Omental fat pad (tissue), 4 donors: ENCODE measurements around the gene AOPEP. TPM values are rescaled to one million over a fixed set of nuclear protein-coding genes. Genes with fewer than 3 reads are reported as not detected.
A peak's percentile ranks its signal among the peaks of the same experiment; 100 is the strongest.

Experiments
- ATAC-seq: fragments of 150-250 bp; one replicate; pipeline ENCODE4 v1.9.1; 2016; ENCODE audit warnings: mild to moderate bottlenecking, moderate library complexity; ENCODE audit not compliant: low FRiP score
- DNase-seq: peaks from one replicate; pipeline ENCODE4 v3.0.0-alpha.2; 2019; ENCODE audit warnings: low spot score
- CTCF ChIP-seq, 3 donors: fragments of 450-650 bp; IDR thresholded peaks; one replicate each; pipeline ENCODE4 v1.5.1; 2016 to 2017; ENCODE audit warnings: antibody characterized with exemption in 3 of 3, mild to moderate bottlenecking in 3 of 3, moderate library complexity in 2 of 3
- total RNA-seq, 4 donors: library from RNA; depleted of rRNA; stranded (reverse); fragments of >200 nt; gene quantifications; one replicate each; pipeline ENCODE4 v1.1.0, GENCODE V29; 2016

Gene AOPEP
- total RNA-seq, 4 donors from 2014 or later = 45.9 to 102 (median 55.1) TPM

- ATAC-seq (no peak), DNase-seq (no peak)
- TF ChIP-seq CTCF (IDR thresholded peaks at IDR 0.05) = no peak
Observed at GRCh38 chr9:94798708-94799107, 72.2 kb downstream of the AOPEP start.

GRCh38 chr9:94799578-94800264 lies 73.2 kb downstream of the AOPEP start:
- no peak for TF ChIP-seq CTCF (IDR thresholded peaks at IDR 0.05)
- ATAC-seq (peak; percentile 58), DNase-seq (no peak)

GRCh38 chr9:94800424-94801117 lies 74.1 kb downstream of the AOPEP start:
- DNase-seq (no peak), ATAC-seq (no peak)
- no peak for TF ChIP-seq CTCF (IDR thresholded peaks at IDR 0.05)

DNA sequence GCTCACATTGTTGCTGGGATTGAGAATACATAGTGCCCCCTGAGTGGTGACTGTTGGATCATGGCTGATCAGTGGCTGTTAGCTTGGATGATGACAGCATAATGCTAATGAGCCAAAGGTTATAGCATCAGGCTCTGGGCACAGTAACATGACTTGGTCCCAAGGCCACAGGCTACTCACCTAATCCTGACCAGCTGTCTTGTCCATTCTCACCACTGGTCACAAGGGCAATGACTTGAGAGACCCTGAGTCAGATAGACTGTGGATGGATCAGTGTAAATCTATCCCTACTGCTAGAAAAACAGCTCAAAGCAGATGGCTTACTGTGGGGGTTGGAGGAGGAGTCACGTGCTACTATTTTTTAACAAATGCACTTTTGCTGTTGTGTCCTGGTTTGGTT lies 74.7 kb downstream of the AOPEP start:
- ATAC-seq = no peak
- no peak for TF ChIP-seq CTCF (IDR thresholded peaks at IDR 0.05)
- DNase-seq = no peak

- ATAC-seq (no peak), DNase-seq (no peak)
- TF ChIP-seq CTCF (IDR thresholded peaks at IDR 0.05) = no peak
Observed at GRCh38 chr9:94801681-94802080, 75.2 kb downstream of the AOPEP start.

- no peak for ATAC-seq
- no peak for DNase-seq
- no peak for TF ChIP-seq CTCF (IDR thresholded peaks at IDR 0.05)
Observed at GRCh38 chr9:94802251-94802650, 75.8 kb downstream of the AOPEP start.

- TF ChIP-seq CTCF (IDR thresholded peaks at IDR 0.05) = no peak
- no peak for DNase-seq
- ATAC-seq = no peak
Observed at GRCh38 chr9:94802793-94803192, 76.3 kb downstream of the AOPEP start.
